MCF 10A (cell line): ENCODE measurements around the gene CNPY3. TPM values are rescaled to one million over a fixed set of nuclear protein-coding genes. Genes with fewer than 3 reads are reported as not detected.

Experiments
- BruUV-seq: library from RNA; stranded (reverse); fragments of 400-500 nt; replicated peaks from 2 replicates; lab custom pipeline; 2021; lab: Mats Ljungman, UMichigan
- CTCF ChIA-PET: fragments of 300-600 bp; sonication (Branson Sonifier 250); formaldehyde crosslinking; extraction: SDS; loops from one replicate; lab custom pipeline; 2021; ENCODE audit warnings: antibody characterized with exemption, inconsistent platforms; lab: Yijun Ruan, JAX
- POLR2A ChIA-PET: fragments of 300-600, 350-650 bp; sonication (Branson Sonifier 250); formaldehyde crosslinking; extraction: SDS; loops from one replicate; lab custom pipeline; 2020; ENCODE audit warnings: antibody characterized with exemption, inconsistent platforms; lab: Yijun Ruan, JAX
- DNase-seq: peaks from one replicate; pipeline ENCODE4 v3.0.0-alpha.2; 2018; ENCODE audit not compliant: unreplicated experiment
- H3K27ac Mint-ChIP-seq: one replicate; pipeline ENCODE4 v1.8.0; 2022; ENCODE audit warnings: mild to moderate bottlenecking, low read depth, mixed read lengths; ENCODE audit not compliant: unreplicated experiment
- H3K27me3 Mint-ChIP-seq: one replicate; pipeline ENCODE4 v1.8.0; 2022; ENCODE audit warnings: mixed read lengths; ENCODE audit not compliant: insufficient read depth, unreplicated experiment
- H3K36me3 Mint-ChIP-seq: one replicate; pipeline ENCODE4 v1.8.0; 2022; ENCODE audit warnings: mild to moderate bottlenecking, moderate library complexity, mixed read lengths; ENCODE audit not compliant: insufficient read depth, unreplicated experiment
- H3K4me1 Mint-ChIP-seq: one replicate; pipeline ENCODE4 v1.8.0; 2022; ENCODE audit warnings: mixed read lengths; ENCODE audit not compliant: insufficient read depth, unreplicated experiment
- H3K4me3 Mint-ChIP-seq: one replicate; pipeline ENCODE4 v1.8.0; 2022; ENCODE audit warnings: mild to moderate bottlenecking, moderate library complexity, mixed read lengths; ENCODE audit not compliant: unreplicated experiment
- H3K9me3 Mint-ChIP-seq: one replicate; pipeline ENCODE4 v1.8.0; 2022; ENCODE audit warnings: mixed read lengths; ENCODE audit not compliant: unreplicated experiment
- CTCF ChIP-seq: fragments of 200-600 bp; IDR thresholded peaks from one replicate; pipeline ENCODE4 v1.8.0; 2022; ENCODE audit warnings: antibody characterized with exemption, mild to moderate bottlenecking; ENCODE audit not compliant: unreplicated experiment
- intact Hi-C: fragments of 100-400 bp; cut with micrococcal nuclease; formaldehyde crosslinking; loops from 2 replicates; pipeline ENCODE4 v1.14.1; 2022
- total RNA-seq: library from RNA; stranded (reverse); gene quantifications from 2 replicates; pipeline ENCODE4 v1.2.3, GENCODE V29; 2022

The CNPY3 gene
- total RNA-seq, 1 experiment from 2014 or later: 21.9 TPM

GRCh38 chr6:42914546-42914945 is 14.7 kb upstream of the CNPY3 start:
- no peaks in the 10 kb centered on the region for H3K4me1 Mint-ChIP-seq
- BruUV-seq: no TSS peak
- H3K27ac Mint-ChIP-seq: no peak overlapping the region
- ChIA-PET CTCF (interaction anchor here (0.5 to 1.2 kb wide), 6 partner anchors 15 to 353 kb away, joined by 3 read pairs; partner anchors contain the start of gene CNPY3), POLR2A (interaction anchor here (0.6 to 0.8 kb wide), 2 partner anchors 15 to 1021 kb away, joined by 3 to 5 read pairs; partner anchors contain the start of gene CNPY3)
- no peak for DNase-seq
- no peaks in the 10 kb centered on the region for H3K9me3 Mint-ChIP-seq
- no peaks in the 10 kb centered on the region for H3K36me3 Mint-ChIP-seq
- no peaks in the 10 kb centered on the region for H3K27me3 Mint-ChIP-seq
- intact Hi-C loops: no loop called here
- no peak overlapping the region for H3K4me3 Mint-ChIP-seq
- TF ChIP-seq CTCF: no peak

DNA sequence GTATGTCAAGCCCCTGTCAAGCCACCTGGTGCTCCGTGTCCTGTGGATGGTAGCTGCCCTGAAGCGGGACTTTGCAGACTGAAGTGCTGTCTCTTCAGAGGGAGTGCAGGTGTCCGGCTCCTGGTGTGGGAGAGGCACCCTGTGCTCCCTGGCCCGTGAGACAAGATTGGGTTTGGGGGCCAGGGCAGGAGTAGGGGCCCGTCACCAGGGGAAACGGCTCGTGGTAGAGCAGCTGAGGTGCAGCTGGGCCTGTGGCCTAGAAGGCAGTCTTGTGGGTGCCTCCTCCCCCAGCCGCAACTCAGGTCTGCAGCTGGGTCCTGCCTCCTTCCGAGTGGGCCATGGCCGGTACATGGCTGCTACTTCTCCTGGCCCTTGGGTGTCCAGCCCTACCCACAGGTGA is 13.5 kb upstream of the CNPY3 start, which contains the start of gene PTCRA:
TSS of gene PTCRA (plus strand) at position 322 of the 400 bp plus-strand sequence. CDS start at position 339, 17 bp downstream.
- Mint-ChIP-seq H3K36me3 (no peaks in the 10 kb centered on the region), H3K27me3 (no peaks in the 10 kb centered on the region), H3K4me1 (no peaks in the 10 kb centered on the region), H3K4me3 (no peak within 1 kb of the TSS), H3K9me3 (no peaks in the 10 kb centered on the region), H3K27ac (no peak within 1 kb of the TSS)
- POLR2A ChIA-PET: interaction anchor here (0.9 kb wide), 1 partner anchor 26 kb away, joined by 3 read pairs; no protein-coding TSS in a partner anchor
- intact Hi-C loops: no loop called here
- DNase-seq: no peak
- TF ChIP-seq CTCF: no peak
- BruUV-seq: no TSS peak
- CTCF ChIA-PET: interaction anchor here (1.5 kb wide), 1 partner anchor 14 kb away, joined by 8 read pairs; no protein-coding TSS in a partner anchor

DNA sequence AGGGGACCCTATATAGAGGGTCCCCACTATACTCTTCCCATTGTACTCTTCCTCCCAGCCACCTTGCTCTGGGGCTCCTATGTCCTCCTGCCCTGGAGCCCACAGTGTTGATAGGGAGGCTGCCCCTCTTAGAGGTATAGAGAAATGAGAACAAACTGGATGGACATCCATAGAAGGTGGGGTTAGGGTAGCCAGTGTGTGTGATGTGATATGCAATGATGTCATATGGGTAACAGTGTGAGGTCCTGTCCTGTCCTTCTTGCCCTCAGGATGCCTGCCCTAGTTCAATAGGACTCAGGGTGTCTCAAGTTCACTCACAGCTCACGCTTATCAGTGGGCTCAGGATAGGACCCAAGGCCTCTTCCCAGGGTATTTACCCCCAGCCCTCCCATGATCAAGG is 13.0 kb upstream of the CNPY3 start:
- ChIA-PET CTCF (interaction anchor here (1.5 kb wide), 1 partner anchor 15 kb away, joined by 8 read pairs; no protein-coding TSS in a partner anchor), POLR2A (no interaction called here)
- H3K27ac Mint-ChIP-seq: no peak overlapping the region
- DNase-seq: no peak
- H3K9me3 Mint-ChIP-seq: no peaks in the 10 kb centered on the region
- no peaks in the 10 kb centered on the region for H3K27me3 Mint-ChIP-seq
- H3K4me1 Mint-ChIP-seq: no peaks in the 10 kb centered on the region
- no peak for TF ChIP-seq CTCF
- H3K36me3 Mint-ChIP-seq: no peaks in the 10 kb centered on the region
- intact Hi-C loops: no loop called here
- no peak overlapping the region for H3K4me3 Mint-ChIP-seq
- no TSS peak for BruUV-seq

DNA sequence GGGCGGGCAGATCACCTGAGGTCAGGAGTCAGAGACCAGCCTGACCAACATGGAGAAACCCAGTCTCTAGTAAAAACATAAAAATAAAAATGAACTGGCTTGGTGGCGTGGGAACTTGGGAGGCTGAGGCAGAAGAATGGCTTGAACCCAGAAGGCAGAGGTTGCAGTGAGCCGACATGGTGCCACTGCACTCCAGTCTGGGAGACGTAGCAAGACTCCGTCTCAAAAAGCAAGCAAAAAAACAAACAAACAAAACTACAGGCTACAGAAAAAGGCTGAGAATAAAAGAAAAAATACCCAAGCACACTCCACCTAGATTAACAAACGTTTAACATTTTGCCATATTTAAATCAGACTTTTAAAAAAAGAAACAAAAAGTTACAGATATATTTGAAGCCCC is 7.5 kb upstream of the CNPY3 start:
- Mint-ChIP-seq H3K9me3 (no peaks in the 10 kb centered on the region), H3K4me1 (no peaks in the 10 kb centered on the region), H3K27me3 (no peaks in the 10 kb centered on the region), H3K27ac (no peak overlapping the region), H3K36me3 (no peaks in the 10 kb centered on the region), H3K4me3 (no peak overlapping the region)
- ChIA-PET CTCF (no interaction called here), POLR2A (no interaction called here)
- TF ChIP-seq CTCF: no peak
- DNase-seq: no peak
- no TSS peak for BruUV-seq
- intact Hi-C loops: no loop called here
